ENCODE results near the gene TAOK3.

DNA sequence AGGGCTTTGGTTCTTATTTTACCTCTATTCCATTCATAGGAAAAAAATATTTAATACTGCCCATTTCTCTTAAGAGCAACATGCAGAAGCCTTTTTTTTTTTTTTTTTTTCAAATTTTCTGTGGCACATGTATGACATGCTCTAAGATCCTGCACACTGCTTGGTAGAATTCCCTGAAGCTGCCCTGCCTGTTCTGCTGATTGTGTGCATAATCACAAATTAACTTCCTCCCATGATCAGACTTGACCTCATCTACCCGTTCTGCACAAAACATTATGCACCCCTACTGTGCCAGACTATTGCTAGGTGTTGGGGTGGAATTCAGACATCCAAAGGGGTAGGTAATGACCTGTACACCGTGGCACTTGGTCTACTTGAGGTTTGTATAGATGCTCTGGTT, 25.8 kb upstream of the TAOK3 start:
- TF ChIP-seq CTCF (IDR thresholded peaks at IDR 0.05; ENCODE audit: low read length) (no peak), EZH2 (IDR thresholded peaks at IDR 0.05; ENCODE audit: borderline replicate concordance, low read length) (no peak)

Data from OCI-LY1 (cell line).